Metanephros (tissue), 2 donors: ENCODE measurements around the gene SORCS2. TPM values are rescaled to one million over a fixed set of nuclear protein-coding genes. Genes with fewer than 3 reads are reported as not detected.

Source experiments
- small RNA-seq: library from RNA; depleted of rRNA; stranded (forward); fragments of <200 nt; gene quantifications from one replicate; pipeline ENCODE3, GENCODE V24; 2014; ENCODE audit warnings: low replicate concordance
- total RNA-seq: library from RNA; depleted of rRNA; stranded (reverse); fragments of >200 nt; gene quantifications from one replicate; pipeline ENCODE4 v1.2.3, GENCODE V29; 2014

The SORCS2 gene
- total RNA-seq: 7.1 TPM

DNA sequence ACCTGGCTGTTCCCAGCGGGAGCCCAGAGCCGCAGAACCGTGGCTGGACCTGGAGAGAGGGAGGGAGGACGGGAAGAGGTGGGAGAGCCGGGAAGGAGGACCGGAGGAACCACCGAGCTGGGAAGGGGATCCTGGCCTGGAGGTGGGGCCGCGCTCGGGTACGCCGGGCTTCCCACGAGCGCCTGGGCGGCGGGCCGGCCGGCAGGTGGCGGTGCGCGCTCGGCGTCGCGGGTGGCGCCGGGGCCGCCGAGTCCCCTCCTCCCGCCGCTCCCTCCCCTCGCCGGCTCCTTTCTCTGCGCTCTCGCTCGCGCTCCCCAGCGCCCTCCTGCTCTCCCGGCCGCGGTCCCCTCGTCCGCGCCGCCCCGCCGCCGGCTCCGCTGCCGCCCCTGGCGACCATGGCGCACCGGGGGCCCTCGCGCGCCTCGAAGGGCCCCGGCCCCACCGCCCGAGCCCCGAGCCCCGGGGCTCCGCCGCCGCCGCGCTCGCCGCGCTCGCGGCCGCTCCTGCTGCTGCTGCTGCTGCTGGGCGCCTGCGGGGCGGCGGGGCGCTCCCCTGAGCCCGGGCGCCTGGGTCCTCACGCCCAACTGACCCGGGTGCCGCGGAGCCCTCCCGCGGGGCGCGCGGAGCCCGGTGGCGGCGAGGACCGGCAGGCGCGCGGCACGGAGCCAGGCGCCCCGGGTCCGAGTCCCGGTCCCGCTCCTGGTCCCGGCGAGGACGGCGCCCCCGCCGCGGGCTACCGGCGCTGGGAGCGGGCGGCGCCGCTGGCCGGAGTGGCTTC lies at the start of gene SORCS2:
Gene SORCS2 (plus strand): TSS at position 287 of the 778 bp plus-strand sequence.

DNA sequence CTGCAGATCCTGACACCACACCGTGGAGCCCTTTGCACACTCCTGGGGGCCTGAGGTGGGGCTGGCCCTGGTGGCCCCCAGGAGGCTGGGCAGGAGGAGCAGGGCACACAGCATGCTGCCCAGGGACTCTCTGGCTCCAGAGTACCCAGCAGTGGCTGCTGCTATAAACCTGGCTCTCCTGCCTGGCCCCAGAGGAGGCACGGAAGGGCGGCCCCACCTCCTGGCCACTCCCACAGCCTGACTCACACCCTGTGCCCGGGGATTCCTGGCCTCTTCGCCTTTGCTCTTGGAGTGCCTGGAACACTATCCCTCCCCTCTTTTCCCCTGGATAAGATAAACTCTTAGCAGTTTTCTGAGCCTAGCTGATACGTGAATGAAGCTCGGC lies 242.4 kb downstream of the SORCS2 start, which contains the start of gene PSAPL1:
Gene PSAPL1 (minus strand): TSS at position 165 of the 385 bp plus-strand sequence. CDS start 51 bp downstream, at position 114.

Small RNA genes lying within 50 kb of the gene (small RNA-seq; reads per million reads assigned to genes)
- gene MIR4274 (not detected), gene MIR4798 (not detected)

Other genes with a start within 250 kb of the SORCS2 start
- gene TADA2B, start 149.2 kb upstream of the SORCS2 start, total RNA-seq: 22.0 TPM
- 12.6 TPM for gene GRPEL1, start 124.5 kb upstream of the SORCS2 start, total RNA-seq
- gene PSAPL1, start 242.4 kb downstream of the SORCS2 start, total RNA-seq: not detected